Fibroblast of upper back skin (primary cell): ENCODE measurements around the gene MARF1.
A peak's percentile ranks its signal among the peaks of the same experiment; 100 is the strongest.
"Not testable (repeated sequence)": the region's sequence is repeated elsewhere in the genome, so short reads cannot be mapped to it uniquely, and the experiment has no call there.

Experiments used
- DNase-seq: peaks from one replicate; pipeline ENCODE4 v3.0.0-alpha.2; 2013

MARF1 gene

DNA sequence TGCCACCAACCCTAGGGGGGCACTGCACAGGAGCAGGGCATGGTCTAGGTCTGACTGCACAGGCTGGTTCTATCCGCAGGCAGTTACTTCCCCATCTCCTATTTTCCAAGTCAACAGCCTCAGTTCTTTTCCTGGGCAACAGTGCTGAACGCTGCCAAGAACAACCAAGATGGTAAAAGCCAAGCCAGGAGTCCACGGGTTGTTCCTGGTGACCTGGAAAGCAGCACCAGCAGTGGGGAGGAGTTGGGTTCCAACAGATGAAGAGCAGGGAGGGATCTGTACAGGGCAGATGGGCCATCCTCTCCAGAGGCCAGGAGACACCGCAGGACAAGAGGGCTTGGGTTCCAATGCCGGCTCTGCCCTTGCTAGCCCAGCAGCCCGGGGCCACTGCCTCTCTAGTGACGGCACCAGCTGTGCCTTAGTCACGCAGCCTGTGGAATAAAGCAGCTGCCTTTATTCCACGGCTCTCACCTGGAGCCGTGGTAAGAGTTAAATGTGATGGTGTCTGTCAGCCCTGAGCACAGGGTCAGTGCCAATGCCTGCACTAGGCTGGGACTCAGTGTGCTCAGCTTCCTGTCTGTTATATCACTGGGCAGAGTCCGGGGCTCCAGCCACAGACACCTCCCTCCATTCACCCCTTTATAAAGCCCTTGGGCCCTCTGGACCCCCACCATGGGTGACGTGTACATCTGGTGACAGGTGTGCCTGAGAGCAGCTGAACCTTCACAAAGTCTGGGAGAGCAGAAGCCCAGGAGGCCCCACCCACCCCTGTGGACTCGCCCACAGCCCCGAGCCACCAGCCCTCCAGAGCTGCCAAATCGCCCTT is 44.9 kb downstream of the MARF1 start:
- no peak for DNase-seq

DNA sequence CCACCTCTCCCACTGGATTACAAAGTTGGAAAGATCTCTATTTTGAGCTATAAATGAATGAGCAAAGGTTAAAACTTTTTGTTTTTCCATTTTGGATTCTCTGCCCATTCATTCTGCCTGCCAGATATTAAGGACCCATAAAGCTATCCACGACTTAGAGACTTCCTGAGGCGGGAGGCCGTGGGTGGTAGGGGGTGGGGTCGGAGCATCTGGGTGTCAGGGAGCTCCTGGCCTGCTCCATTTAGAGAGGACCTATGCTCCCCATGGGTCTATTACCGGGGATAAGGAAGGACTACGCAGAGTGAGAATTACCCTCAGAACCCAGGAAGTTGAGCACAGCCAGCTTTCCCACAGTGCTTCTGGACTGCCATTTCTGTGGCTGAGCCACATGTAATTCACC is 45.8 kb downstream of the MARF1 start:
- no peak for DNase-seq

DNA sequence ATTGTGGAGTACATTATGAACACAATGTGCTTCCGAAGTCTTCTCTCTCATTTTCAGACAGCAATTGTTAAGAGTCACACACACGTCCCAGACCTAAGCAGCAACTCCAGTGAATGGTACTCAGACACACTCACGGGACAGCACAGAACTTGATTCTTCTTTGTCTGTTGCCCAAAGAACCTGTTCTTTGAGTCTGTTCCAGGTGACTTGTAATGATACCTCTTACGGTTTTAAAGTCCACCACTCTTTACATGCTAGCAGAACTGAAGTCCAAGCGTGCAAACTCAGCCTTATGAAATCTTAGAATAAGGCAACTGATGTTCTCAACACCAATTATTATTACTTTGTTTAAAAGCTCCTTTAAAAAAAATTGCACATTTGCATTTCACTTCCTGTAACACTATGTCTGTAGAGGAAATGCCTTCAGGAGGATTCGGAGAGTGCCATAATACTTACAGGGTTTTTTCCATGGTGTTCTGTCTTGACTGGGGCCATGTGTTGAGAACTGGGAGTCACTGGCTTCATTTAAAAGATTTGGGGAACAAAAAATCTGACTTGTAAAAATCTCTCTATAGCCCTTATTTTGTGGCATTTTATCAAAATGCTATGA is 48.1 kb downstream of the MARF1 start:
- no peak for DNase-seq

DNA sequence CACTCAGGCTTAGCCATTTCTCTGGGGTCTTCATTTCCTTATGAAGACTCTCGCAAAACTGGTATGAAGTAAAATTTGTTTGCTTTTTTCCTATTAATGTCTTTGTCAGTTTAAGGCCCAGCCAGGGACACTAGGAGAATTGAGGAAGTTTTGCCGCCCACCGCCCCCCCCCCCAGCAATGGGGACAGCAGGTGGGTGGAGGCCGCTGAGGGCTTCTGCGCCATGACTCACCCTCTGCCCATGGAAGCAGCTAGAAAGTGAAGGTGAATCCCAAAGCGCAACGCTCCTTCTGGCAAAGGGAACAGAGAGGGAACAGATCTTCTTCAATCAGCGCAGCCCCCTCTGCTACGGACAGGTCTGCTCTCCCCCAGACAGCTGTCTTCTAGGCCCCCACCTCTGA is 49.7 kb downstream of the MARF1 start:
- DNase-seq = no peak

DNA sequence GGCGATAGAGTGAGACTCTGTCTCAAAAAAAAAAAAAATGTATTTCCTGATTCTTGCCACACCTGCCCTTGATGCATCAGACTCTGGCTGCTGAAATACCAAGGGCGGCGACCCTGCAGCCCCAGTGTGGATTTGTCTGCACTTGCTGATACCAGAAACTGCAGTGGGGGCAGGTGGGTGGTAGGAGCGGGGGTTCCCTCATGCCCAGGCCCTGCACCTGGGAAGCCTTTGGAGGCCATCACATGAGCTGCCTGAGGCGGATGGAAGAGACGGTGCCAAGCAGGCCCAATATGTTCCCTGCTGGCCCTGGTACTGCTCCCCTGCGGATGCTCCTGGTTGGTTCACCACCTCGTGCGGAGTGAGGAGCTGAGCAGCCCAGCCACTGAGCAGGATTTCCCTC is 50.6 kb downstream of the MARF1 start:
- DNase-seq = no peak

DNA sequence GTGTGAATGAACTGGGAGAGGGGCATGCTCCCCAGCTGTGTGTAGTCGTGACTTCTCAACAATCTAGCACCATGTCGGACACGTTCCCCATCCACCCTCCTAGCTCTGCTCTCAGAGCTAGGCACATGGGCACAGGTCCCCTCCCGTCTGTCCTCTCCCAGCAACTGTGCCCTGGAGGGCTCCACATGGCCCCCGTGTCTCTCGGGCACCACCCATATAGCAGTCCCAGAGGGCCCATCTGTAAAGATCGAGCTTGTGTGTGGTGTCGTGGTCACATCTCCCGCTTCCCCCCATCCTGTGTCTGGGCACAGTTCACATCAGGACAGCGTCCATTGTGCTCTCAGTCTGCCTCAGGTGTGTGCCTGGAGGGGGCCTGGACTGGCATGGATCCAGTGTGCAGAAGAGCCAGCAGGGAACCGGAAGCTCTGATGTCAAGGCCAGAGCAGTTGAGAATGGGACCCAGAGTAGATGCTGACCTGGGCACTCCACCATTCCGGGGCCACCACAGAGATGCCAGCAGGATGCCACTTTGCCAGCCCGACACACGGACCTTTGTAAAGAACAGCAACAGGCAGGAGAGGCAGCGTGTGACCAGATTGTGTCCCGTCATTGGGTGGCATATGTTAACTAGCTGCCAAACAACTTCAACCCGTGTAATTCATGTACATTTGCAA is 55.7 kb downstream of the MARF1 start:
- DNase-seq = no peak

DNA sequence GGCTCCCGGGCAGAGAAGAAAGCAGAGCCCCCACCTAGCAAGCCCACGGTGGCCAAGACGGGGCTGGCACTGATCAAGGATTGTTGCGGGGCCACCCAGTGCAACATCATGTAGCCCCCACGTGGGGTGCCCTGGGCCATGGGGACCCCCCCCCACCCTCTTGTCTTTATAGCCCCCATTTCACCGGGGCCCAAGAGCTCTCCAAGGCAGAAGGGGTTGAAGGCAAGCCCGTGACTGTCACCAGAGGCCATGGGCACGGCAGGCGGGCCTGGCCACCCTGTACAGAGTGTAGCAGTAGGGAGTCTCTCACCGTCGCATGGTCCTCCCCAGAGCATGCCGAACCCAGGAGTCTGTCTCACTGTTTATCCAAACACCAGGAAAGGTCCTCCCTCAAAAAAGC is 56.2 kb downstream of the MARF1 start:
- no peak for DNase-seq

DNA sequence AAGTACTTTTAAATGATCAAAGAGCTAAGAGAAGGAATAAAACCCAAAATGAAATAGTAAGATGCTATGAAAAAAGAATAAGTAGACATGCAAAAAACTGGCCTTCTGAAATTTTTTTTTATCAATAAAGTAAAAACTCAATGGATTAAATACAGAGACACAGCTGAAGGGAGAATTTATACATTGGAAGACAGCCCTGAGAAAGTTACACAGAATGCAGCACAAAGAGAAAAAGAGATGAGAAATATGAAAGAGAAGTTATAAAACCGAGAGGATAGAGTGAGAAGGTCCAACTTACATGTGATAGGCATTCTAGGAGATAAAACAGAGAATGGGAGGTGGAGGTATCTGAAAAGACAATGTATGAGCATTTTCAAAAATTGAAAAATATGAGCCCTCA is 57.0 kb downstream of the MARF1 start:
- DNase-seq = no peak

DNA sequence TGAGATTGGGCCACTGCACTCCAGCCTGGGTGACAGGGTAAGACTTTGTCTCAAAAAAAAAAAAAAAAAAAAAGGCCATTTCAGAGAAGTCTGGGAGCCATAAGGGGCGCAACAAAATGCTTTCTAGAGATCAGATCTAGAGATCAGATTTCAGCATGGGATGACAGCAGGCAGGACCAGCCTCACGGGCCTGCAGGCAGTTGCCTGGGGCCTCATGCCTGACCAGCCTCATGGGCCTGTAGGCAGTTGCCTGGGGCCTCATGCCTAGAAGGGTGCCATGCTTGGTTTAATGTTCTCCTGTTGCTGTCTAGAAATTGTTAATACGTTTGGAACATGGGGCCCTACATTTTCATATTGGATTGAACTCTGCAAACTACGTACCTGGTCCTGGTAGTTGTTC is 59.4 kb downstream of the MARF1 start:
- DNase-seq = no peak

DNA sequence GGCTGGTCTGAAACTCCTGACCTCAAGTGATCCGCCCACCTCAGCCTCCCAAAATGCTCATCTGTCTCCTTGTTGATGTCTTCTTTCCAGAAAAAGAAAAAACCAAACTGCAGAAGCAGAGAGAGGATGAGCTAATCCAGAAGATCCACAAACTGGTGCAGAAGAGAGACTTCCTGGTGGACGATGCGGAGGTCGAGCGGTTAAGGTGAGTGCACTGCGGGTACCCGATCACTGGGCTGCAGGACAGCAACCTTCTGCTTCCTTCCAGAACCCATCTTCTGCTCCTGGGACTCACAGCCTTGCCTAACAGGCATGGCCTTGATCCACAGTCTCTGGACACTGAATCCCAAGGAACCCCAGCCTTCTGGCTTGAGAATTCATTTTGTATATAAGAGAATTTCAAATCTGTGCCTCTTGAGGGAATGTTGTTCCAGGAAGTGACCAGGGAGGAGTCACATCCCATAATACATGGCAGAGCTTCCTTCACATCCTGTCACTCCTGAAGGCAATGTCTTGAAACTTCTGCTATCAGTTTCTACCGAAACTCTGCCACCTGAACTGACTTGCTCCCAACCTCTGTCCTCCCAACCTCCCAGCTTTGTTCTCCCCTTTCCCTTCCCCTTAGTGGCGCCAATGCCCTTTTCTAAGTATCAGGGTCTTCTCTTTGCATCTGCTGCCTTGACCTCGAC is 61.7 kb downstream of the MARF1 start:
- no peak for DNase-seq

DNA sequence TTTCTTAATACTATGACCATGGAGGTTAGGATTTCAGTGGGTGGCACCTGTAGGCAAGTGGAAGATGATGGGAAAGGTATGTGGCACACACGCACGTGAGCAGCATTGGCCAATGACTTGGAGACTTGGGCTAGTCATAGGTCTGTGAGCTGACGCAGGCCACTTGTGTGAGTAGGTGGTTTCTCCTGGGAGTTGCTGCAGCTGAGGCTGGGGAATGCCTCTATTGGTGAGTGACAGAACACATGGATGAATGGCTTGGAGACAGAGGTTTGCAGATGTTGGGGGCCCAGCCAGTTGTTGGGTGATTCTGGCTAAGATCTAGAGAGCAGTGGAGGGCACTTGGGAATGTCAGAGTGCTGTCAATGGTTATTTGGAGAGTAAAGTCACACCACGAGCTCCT is 64.1 kb downstream of the MARF1 start:
- DNase-seq = no peak

DNA sequence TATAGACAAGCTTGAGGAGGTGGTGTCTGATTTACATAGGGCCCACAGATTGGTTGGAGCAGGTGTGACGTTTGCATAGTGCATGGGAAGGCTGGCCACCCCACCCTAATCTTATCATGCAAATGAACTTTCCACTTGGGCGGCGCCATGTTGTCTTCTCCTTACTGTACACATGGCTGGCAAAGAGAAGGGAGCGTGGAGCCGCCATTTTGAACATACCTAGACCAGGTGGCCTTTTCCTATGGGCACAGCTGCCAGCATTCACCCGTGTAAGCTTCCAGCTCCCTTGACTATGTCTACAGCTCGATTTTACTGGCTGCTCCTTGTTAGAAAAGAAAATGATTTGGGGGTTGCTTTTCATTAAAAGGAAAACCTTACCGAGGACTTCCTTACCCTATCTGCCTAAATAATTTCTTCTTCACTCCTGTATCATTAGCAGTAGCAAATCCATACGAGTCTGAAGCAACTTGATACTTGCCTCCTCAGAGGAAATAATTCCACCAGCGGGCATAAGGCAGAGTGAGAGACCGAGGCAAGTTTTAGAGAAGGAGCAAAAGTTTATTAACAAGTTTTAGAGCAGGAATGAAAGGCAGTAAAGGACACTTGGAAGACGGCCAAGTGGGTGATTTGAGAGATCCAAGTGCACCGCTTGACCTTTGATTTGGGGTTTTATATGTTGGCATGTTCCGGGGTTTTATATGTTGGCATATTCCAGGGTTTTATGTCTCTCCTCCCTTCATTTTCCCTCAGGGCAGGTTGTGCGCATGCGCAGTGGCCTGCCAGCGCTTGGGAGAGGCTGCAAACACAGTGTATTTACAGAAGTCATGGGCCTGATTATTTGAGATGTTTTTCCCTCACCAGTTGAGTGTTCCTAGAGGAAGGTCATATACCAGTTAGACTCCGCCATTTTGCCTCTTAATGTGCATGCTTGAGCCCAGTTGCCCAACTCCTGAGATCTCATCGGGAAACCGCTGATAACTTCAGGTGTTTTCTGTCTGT is 65.7 kb downstream of the MARF1 start:
- DNase-seq = no peak

DNA sequence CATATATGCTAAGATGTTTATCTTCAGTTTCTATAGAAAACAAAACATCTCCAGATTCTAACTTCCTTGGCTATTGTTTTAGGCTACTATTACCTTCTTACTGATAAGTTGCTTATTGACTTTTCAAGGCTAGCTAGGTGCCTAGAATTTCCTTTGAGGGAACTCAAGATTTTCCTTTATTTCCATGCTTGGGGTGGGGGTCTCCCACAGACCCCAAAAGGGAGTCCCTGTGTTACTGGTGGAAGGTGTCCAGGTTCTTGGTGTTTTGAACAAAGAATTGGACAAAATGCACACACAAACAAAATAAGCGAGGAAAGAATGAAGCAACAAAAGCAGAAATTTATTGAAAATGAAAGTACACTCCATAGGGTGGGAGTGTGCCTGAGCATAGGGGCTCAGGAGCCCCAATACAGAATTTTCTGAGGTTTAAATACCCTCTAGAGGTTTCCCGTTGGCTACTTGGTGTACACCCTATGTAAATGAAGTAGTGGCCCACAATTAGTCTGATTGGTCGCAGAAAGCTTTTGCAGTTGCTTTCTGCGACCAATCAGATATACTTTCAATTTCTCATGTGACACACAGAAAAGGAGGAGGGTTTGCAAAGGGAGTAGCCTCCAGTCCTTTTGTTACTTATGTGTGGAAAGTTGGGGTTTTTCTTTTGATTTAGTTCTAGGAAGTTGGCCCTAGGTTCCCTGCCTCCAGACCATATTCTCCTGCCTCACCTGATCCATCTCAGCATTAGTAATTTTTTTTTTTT is 67.5 kb downstream of the MARF1 start:
- DNase-seq = no peak

DNA sequence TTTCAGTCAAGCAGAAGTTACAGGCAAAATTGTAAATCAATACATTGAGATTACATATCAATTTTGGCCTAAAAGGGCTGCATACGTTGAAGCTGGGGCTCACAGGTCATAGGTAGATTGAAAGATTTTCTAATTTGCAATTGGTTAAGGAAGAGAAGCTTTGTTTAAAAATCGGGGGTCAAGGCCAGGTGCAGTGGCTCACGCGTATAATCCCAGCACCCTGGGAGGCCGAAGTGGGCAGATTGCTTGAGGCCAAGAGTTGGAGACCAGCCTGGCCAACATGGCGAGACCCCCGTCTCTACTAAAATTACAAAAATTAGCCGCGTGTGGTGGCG is 68.4 kb downstream of the MARF1 start:
- no peak for DNase-seq

DNA sequence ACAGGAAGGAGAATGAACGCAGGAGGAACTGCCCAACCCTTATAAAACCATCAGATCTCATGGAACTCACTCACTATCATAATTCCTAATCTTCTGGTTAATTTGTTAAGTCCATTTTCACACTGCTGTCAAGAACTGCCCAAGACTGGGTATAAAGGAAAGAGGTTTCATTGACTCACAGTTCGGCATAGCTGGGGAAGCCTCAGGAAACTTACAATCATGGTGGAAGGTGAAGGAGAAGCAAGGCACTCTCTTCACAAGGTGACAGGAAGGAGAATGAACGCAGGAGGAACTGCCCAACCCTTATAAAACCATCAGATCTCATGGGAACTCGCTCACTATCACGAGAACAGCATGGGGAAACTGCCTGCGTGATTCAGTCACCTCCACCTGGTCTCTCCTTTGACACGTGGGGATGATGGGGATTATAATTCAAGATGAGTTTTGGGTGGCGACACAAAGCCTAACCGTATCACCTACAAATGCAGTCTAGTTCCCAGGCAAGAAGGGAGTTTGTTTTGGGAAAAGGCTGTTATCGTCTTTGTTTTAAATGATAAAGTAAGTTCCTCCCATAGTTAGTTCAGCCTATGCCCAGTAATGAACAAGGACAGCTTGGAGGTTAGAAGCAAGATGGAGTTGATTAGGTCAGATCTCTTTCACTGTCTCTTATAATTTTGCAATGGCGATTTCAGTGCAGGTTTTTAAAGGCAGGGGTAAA is 68.9 kb downstream of the MARF1 start:
- DNase-seq = not testable (repeated sequence)

DNA sequence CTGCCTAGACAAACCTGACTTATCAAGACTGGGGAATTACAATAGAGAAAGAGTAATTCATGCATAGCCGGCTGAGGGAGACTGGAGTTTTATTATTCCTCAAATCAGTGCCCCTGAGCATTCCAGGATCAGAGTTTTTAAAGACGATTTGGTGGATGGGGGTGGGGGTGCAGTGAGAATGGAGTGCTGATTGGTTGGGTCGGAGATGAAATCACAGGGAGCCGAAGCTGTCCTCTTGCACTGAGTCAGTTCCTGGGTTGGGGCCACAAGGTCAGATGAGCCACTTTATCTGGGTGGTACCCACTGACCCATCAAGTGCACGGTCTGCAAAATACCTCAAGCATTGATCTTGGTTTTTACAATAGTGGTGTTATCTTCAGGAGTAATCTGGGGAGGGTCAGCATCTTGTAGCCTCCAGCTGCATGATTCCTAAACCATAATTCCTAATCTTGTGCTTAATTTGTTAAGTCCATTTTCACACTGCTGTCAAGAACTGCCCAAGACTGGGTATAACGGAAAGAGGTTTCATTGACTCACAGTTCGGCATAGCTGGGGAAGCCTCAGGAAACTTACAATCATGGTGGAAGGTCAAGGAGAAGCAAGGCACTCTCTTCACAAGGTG is 69.6 kb downstream of the MARF1 start:
- DNase-seq = no peak

DNA sequence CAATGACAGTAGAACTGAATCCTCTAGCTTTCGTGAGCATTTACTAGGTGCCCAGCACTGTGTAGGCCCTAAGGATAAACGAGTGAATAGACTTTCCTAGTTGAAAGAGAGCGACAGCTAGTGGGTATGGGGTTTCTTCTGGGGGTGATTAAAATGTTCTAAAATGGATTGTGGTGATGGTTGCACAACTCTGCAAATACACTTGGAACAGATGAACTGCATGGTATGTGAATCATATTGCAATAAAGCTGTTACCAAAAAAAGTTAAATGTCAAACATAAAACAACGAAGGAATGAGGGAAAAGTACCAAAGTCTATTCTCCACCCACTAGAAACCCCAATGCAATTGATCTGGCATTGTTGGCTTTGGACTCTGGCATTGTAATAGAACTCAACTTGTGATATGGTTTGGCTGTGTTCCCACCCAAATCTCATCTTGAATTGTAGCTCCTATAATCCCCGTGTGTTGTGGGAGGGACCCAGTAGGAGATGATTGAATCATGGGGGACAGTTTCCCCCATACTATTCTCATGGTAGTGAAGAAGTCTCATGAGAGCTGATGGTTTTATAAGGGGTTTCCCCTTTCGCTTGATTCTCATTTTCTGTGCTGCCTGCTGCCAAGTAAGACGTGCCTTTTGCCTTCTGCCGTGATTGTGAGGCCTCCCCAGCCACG is 70.5 kb downstream of the MARF1 start:
- peak; percentile 93 for DNase-seq

DNA sequence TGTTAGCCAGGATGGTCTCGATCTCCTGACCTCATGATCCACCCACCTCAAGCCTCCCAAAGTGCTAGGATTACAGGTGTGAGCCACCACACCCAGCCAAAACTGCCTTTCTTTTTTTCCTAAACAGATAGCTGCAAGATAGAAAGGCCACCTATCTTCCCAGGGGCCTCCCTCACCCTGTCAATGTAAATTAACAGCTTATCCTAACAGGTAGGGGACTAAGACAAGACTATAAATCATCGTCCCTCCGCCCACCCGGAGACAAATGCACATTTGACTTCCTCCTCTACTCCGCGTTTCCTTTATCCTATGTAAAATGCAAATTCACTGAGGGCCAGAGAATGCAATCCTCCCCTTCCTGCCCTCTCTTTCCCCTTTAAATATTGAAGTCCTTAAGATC is 71.4 kb downstream of the MARF1 start:
- no peak for DNase-seq

DNA sequence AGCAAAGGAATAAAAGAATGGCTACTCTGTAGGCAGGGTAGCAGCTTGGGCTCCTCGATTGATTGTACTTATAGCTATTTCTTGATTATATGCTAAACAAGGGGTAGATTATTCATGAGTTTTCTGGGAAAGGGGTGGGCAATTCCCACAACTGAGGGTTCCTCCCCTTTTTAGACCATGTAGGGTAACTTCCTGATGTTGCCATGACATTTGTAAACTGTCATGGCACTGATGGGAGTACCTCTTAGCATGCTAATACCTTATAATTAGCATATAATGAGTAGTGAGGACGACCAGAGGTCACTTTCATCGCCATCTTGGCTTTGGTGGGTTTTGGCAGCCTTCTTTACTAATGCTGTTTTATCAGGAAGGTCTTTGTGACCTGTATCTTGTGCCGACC is 72.3 kb downstream of the MARF1 start:
- DNase-seq = not testable (repeated sequence)

DNA sequence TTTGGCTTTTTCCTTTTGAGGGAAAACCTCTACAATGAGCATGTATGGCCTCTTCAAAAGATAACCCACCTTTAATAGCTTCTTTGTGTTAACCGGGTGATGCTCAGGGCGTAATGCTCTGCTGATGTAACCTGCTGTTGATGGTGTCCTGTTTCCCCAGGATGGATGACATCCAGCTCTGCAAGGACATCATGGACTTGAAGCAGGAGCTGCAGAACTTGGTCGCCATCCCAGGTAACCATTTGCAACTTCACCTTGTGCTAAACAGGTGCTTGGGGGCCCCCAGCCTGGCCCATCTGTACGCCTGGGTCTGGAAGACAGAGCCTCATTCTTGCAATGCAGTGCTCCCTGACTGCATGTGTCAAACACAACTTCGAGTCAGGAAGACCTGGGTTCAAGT is 75.1 kb downstream of the MARF1 start:
- DNase-seq = no peak
